NCI-H146 treated with DMSO at 0.1 percent for 48 hours (cell line): ENCODE measurements around the gene GNG7.
"Not testable (repeated sequence)": the region's sequence is repeated elsewhere in the genome, so short reads cannot be mapped to it uniquely, and the experiment has no call there.

Source experiments
- DNase-seq: peaks from one replicate; lab custom pipeline; 2025; ENCODE audit not compliant: unreplicated experiment; lab: John Stamatoyannopoulos, UW

The GNG7 gene

GRCh38 chr19:2606774-2607173 lies 95.7 kb downstream of the GNG7 start:
- not testable (repeated sequence) for DNase-seq

- not testable (repeated sequence) for DNase-seq
These were observed 96.6 kb downstream of the GNG7 start for GRCh38 chr19:2605889-2606288.

GRCh38 chr19:2604747-2605329 lies 97.7 kb downstream of the GNG7 start:
- no peak for DNase-seq

- DNase-seq, result no peak
These were observed 99.2 kb downstream of the GNG7 start for GRCh38 chr19:2603334-2603733.

GRCh38 chr19:2602391-2603181 lies 99.9 kb downstream of the GNG7 start:
- no peak for DNase-seq

- no peak for DNase-seq
These were observed 101.3 kb downstream of the GNG7 start for GRCh38 chr19:2600914-2601870.

GRCh38 chr19:2594319-2594718 lies 108.2 kb downstream of the GNG7 start:
- DNase-seq, result no peak

GRCh38 chr19:2592824-2593223 lies 109.7 kb downstream of the GNG7 start:
- DNase-seq, result no peak

GRCh38 chr19:2591537-2592291 lies 110.8 kb downstream of the GNG7 start:
- no peak for DNase-seq

GRCh38 chr19:2590630-2591399 lies 111.7 kb downstream of the GNG7 start:
- DNase-seq, result no peak

- no peak for DNase-seq
These were observed 113.1 kb downstream of the GNG7 start for GRCh38 chr19:2589441-2589840.

- no peak for DNase-seq
These were observed 114.3 kb downstream of the GNG7 start for GRCh38 chr19:2588081-2588777.

GRCh38 chr19:2587001-2587719 lies 115.3 kb downstream of the GNG7 start:
- no peak for DNase-seq

- no peak for DNase-seq
These were observed 116.3 kb downstream of the GNG7 start for GRCh38 chr19:2586196-2586595.

- DNase-seq, result no peak
These were observed 118.5 kb downstream of the GNG7 start for GRCh38 chr19:2584002-2584401.

GRCh38 chr19:2582984-2583956 lies 119.2 kb downstream of the GNG7 start:
- DNase-seq, result no peak

- DNase-seq, result not testable (repeated sequence)
These were observed 122.1 kb downstream of the GNG7 start for GRCh38 chr19:2580396-2580795.
